IMR-90 (cell line): ENCODE results near the gene C10orf90. TPM values are rescaled to one million over a fixed set of nuclear protein-coding genes. Genes with fewer than 3 reads are reported as not detected.

ENCODE experiments used
- ATAC-seq: fragments of 200-7000 bp; cut with Tn5 transposase; 2 replicates; pipeline ENCODE4 v1.9.1; 2020; ENCODE audit warnings: low read depth, mild to moderate bottlenecking, moderate library complexity
- BruUV-seq: library from RNA; stranded (reverse); fragments of 400-500 nt; replicated peaks from 2 replicates; lab custom pipeline; 2021; lab: Mats Ljungman, UMichigan
- CTCF ChIA-PET: fragments of 300-600 bp; formaldehyde crosslinking; extraction: SDS; loops from one replicate; lab custom pipeline; 2021; ENCODE audit warnings: antibody characterized with exemption; lab: Yijun Ruan, JAX
- POLR2A ChIA-PET: fragments of 300-600 bp; sonication (Branson Sonifier 250); formaldehyde crosslinking; loops from one replicate; lab custom pipeline; 2022; ENCODE audit warnings: antibody characterized with exemption; ENCODE audit not compliant: unreplicated experiment; lab: Charles Lee
- DNase-seq: peaks from one replicate; pipeline ENCODE4 v3.0.0; 2013
- H2AFZ ChIP-seq: replicated peaks from 2 replicates; pipeline ENCODE3; 2013; ENCODE audit warnings: low read length, mild to moderate bottlenecking; ENCODE audit not compliant: poor library complexity
- H2AK5ac ChIP-seq: 2 replicates; pipeline ENCODE4 v1.6.1; 2013; ENCODE audit warnings: low read depth, low read length, inconsistent platforms
- H2AK9ac ChIP-seq: replicated peaks from 2 replicates; pipeline ENCODE3; 2013; ENCODE audit warnings: mild to moderate bottlenecking, low read depth, low read length, moderate library complexity; ENCODE audit not compliant: poor library complexity
- H2BK120ac ChIP-seq: 2 replicates; pipeline ENCODE4 v1.6.1; 2013; ENCODE audit warnings: low read depth, low read length, inconsistent platforms
- H2BK15ac ChIP-seq: 3 replicates; pipeline ENCODE4 v1.6.1; 2013; ENCODE audit warnings: low read depth, low read length, inconsistent platforms
- H2BK20ac ChIP-seq: 2 replicates; pipeline ENCODE4 v1.6.1; 2013; ENCODE audit warnings: low read depth, mild to moderate bottlenecking, inconsistent platforms, low read length, moderate library complexity
- H2BK5ac ChIP-seq: 2 replicates; pipeline ENCODE4 v1.6.1; 2013; ENCODE audit warnings: mild to moderate bottlenecking, low read depth, low read length, inconsistent platforms; ENCODE audit not compliant: poor library complexity, severe bottlenecking
- H3K14ac ChIP-seq: replicated peaks from 2 replicates; pipeline ENCODE4 v1.6.1; 2013; ENCODE audit warnings: low read depth, low read length, inconsistent platforms
- H3K18ac ChIP-seq: 2 replicates; pipeline ENCODE4 v1.6.1; 2013; ENCODE audit warnings: low read depth, low read length, control low read depth
- H3K23ac ChIP-seq: 2 replicates; pipeline ENCODE4 v1.6.1; 2013; ENCODE audit warnings: low read depth, low read length, inconsistent platforms
- H3K27ac ChIP-seq: 2 replicates; pipeline ENCODE4 v1.5.1; 2013; ENCODE audit warnings: mild to moderate bottlenecking, control low read depth, low read length; ENCODE audit not compliant: insufficient read depth
- H3K27me3 ChIP-seq: 2 replicates; pipeline ENCODE4 v1.6.1; 2013; ENCODE audit warnings: low read length; ENCODE audit not compliant: control insufficient read depth, insufficient read depth
- H3K36me3 ChIP-seq: 2 replicates; pipeline ENCODE4 v1.6.1; 2013; ENCODE audit warnings: low read length, mixed read lengths; ENCODE audit not compliant: control insufficient read depth, insufficient read depth
- H3K4ac ChIP-seq: 2 replicates; pipeline ENCODE4 v1.6.1; 2013; ENCODE audit warnings: low read depth, low read length, inconsistent platforms
- H3K4me1 ChIP-seq: 2 replicates; pipeline ENCODE4 v1.6.1; 2013; ENCODE audit warnings: low read length, mixed read lengths; ENCODE audit not compliant: control insufficient read depth, insufficient read depth
- H3K4me2 ChIP-seq: 2 replicates; pipeline ENCODE4 v1.6.1; 2013; ENCODE audit warnings: low read depth, mild to moderate bottlenecking, control low read depth, low read length, moderate library complexity
- H3K4me3 ChIP-seq: 2 replicates; pipeline ENCODE4 v1.5.1; 2013; ENCODE audit warnings: low read depth, mild to moderate bottlenecking, control low read depth, low read length, moderate library complexity; ENCODE audit not compliant: insufficient read depth
- H3K56ac ChIP-seq: 2 replicates; pipeline ENCODE4 v1.6.1; 2013; ENCODE audit warnings: low read length, inconsistent platforms; ENCODE audit not compliant: insufficient read depth; ENCODE audit errors: extremely low read depth
- H3K79me1 ChIP-seq, 2 experiments: 2 replicates each; pipeline ENCODE4 v1.6.1; 2013; ENCODE audit warnings: low read length in 2 of 2, inconsistent platforms in 1 of 2, low read depth in 1 of 2
- H3K9ac ChIP-seq: 2 replicates; pipeline ENCODE4 v1.6.1; 2013; ENCODE audit warnings: low read depth, low read length, control low read depth
- H3K9me1 ChIP-seq: 2 replicates; pipeline ENCODE4 v1.6.1; 2013; ENCODE audit warnings: low read length, inconsistent platforms; ENCODE audit not compliant: insufficient read depth
- H3K9me3 ChIP-seq: 2 replicates; pipeline ENCODE4 v1.6.1; 2013; ENCODE audit warnings: low read length; ENCODE audit not compliant: control insufficient read depth, insufficient read depth
- H4K20me1 ChIP-seq: 2 replicates; pipeline ENCODE4 v1.6.1; 2013; ENCODE audit warnings: low read length, inconsistent platforms; ENCODE audit not compliant: insufficient read depth
- H4K5ac ChIP-seq: 2 replicates; pipeline ENCODE4 v1.6.1; 2013; ENCODE audit warnings: mild to moderate bottlenecking, low read depth, low read length, control low read depth
- H4K8ac ChIP-seq, 2 experiments: 2 replicates each; pipeline ENCODE4 v1.6.1; 2013; ENCODE audit warnings: low read depth in 2 of 2, low read length in 2 of 2, control low read depth in 1 of 2, inconsistent platforms in 1 of 2
- H4K91ac ChIP-seq: 2 replicates; pipeline ENCODE4 v1.6.1; 2013; ENCODE audit warnings: low read depth, low read length, inconsistent platforms; ENCODE audit not compliant: insufficient read depth
- BHLHE40 ChIP-seq: fragments of 150-350 bp; IDR thresholded peaks from 2 replicates; pipeline ENCODE4 v1.6.1; 2016; ENCODE audit warnings: mild to moderate bottlenecking, low read depth, low read length
- CEBPB ChIP-seq: IDR thresholded peaks from 2 replicates; pipeline ENCODE4 v1.6.1; 2012; ENCODE audit warnings: low read depth, low read length, improper control_type of control experiment
- CHD1 ChIP-seq: IDR thresholded peaks from 2 replicates; pipeline ENCODE4 v1.6.1; 2012; ENCODE audit warnings: low read depth, low read length, improper control_type of control experiment
- FOS ChIP-seq: fragments of 150-350 bp; IDR thresholded peaks from 2 replicates; pipeline ENCODE4 v1.6.1; 2016; ENCODE audit warnings: low read depth, low read length
- MAFK ChIP-seq: IDR thresholded peaks from 2 replicates; pipeline ENCODE4 v1.6.1; 2012; ENCODE audit warnings: low read depth, low read length, improper control_type of control experiment
- MAZ ChIP-seq: IDR thresholded peaks from 2 replicates; pipeline ENCODE4 v1.6.1; 2012; ENCODE audit warnings: low read depth, mild to moderate bottlenecking, low read length, improper control_type of control experiment, moderate library complexity, borderline replicate concordance
- MXI1 ChIP-seq: IDR thresholded peaks from 2 replicates; pipeline ENCODE4 v1.6.1; 2012; ENCODE audit warnings: low read depth, mild to moderate bottlenecking, low read length, moderate library complexity, borderline replicate concordance
- NFE2L2 ChIP-seq: fragments of 150-350 bp; IDR thresholded peaks from 2 replicates; pipeline ENCODE4 v1.6.1; 2016; ENCODE audit warnings: low read depth, mild to moderate bottlenecking, low read length
- POLR2A ChIP-seq: IDR thresholded peaks from 2 replicates; pipeline ENCODE4 v1.6.1; 2012; ENCODE audit warnings: mild to moderate bottlenecking, low read depth, low read length
- RAD21 ChIP-seq: IDR thresholded peaks from 2 replicates; pipeline ENCODE4 v1.6.1; 2012; ENCODE audit warnings: low read length, improper control_type of control experiment
- RCOR1 ChIP-seq: IDR thresholded peaks from 2 replicates; pipeline ENCODE4 v1.6.1; 2012; ENCODE audit warnings: mild to moderate bottlenecking, low read length, improper control_type of control experiment; ENCODE audit not compliant: insufficient replicate concordance
- RFX5 ChIP-seq: IDR thresholded peaks from 2 replicates; pipeline ENCODE4 v1.8.0; 2012; ENCODE audit warnings: low read depth, mild to moderate bottlenecking, low read length, moderate library complexity
- SMC3 ChIP-seq: fragments of 150-350 bp; IDR thresholded peaks from 2 replicates; pipeline ENCODE4 v1.6.1; 2016; ENCODE audit warnings: low read depth, mild to moderate bottlenecking, antibody characterized with exemption, low read length, moderate library complexity
- WGBS, 2 experiments: methylation state at CpG; one replicate each; pipeline versions ENCODE4 v1.1.5 to v1.1.7; 2013; ENCODE audit warnings: missing lambda C conversion rate in 2 of 2; ENCODE audit not compliant: insufficient read length in 1 of 2; ENCODE audit errors: extremely low coverage in 2 of 2; 5-methylcytosine and 5-hydroxymethylcytosine counted together
- dilution Hi-C: fragments of 300-500 bp; cut with HindIII; formaldehyde crosslinking; loops from one replicate; pipeline ENCODE4 v1.14.3; 2018; ENCODE audit warnings: low sequenced_read_pairs; ENCODE audit not compliant: unreplicated experiment
- in situ Hi-C: fragments of 300-500 bp; cut with MboI; formaldehyde crosslinking; loops from 3 replicates; pipeline ENCODE4 v1.14.3; 2019; ENCODE audit warnings: low sequenced_read_pairs, inconsistent platforms, mixed read lengths
- intact Hi-C: fragments of 100-400 bp; cut with micrococcal nuclease; formaldehyde crosslinking; loops from 2 replicates; pipeline ENCODE4 v1.10.0; 2022
- polyA plus RNA-seq, 3 experiments: library from polyadenylated mRNA; depleted of rRNA; stranded (reverse); fragments of >200 nt; gene quantifications; 2 replicates each; pipeline ENCODE4 v1.2.3, GENCODE V29; 2012; ENCODE audit warnings: low replicate concordance in 1 of 3
- total RNA-seq: library from RNA; depleted of rRNA; stranded (reverse); fragments of >200 nt; gene quantifications from 2 replicates; pipeline ENCODE4 v1.2.3, GENCODE V29; 2012
- TF ChIP-seq, protein P1 (sequence below): fragments of 150-350 bp; IDR thresholded peaks from 2 replicates; pipeline ENCODE4 v1.6.1; 2016; ENCODE audit warnings: low read depth, mild to moderate bottlenecking, low read length, moderate library complexity, borderline replicate concordance
- TF ChIP-seq, protein P2 (sequence below): fragments of 150-350 bp; IDR thresholded peaks from 2 replicates; pipeline ENCODE4 v1.6.1; 2017; ENCODE audit warnings: mild to moderate bottlenecking, antibody characterized with exemption, low read length, low read depth
- TF ChIP-seq, protein P3 (sequence below): conservative IDR thresholded peaks from 2 replicates; pipeline ENCODE4 v1.5.1; 2012; ENCODE audit warnings: mild to moderate bottlenecking, low read depth, low read length, improper control_type of control experiment

The C10orf90 gene
- total and polyA plus RNA-seq, 2 of the 4 experiments (the other 2 are of a cell fraction) = 0.05 to 0.18 TPM

DNA sequence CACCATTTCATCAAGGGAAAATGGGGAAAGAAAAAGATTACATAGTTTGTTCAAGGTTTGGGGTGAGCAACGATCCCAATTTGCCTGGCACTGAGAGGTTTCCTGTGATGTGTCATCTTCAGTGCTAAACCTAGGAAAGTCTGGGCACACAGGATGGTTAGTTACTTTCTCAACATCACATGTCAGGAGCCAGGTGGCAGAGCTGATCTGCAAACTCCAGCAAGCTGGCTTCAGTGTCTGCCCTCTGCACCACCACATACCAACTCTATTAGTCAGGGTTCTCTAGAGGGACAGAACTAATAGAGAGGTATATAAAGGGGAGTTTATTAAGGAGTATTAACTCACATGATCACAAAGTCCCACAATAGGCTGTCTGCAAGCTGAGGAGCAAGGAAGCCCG lies 293.5 kb downstream of the C10orf90 start:
- POLR2A ChIA-PET = no interaction called here
- no TSS peak for BruUV-seq

More for the DNA sequence above, 293.5 kb downstream of the C10orf90 start:
- no peak overlapping the region for H3K9ac ChIP-seq
- WGBS, 2 experiments = 80% methylated on average over 1 of the region's 2 CpGs; no CpG with 5 or more reads in 1 of the 2 experiments
- intact Hi-C loops = no loop called here
- H2BK5ac ChIP-seq = no peak overlapping the region
- H3K56ac ChIP-seq = no peak overlapping the region
- peak overlapping the region; percentile 45; the same call in 1 of the 2 replicates for H3K14ac ChIP-seq
- H2AK5ac ChIP-seq = no peak overlapping the region
- no peak overlapping the region for H2AFZ ChIP-seq
- no peaks in the 10 kb centered on the region; the same call in 1 of the 2 replicates for H3K36me3 ChIP-seq
- no peak overlapping the region for H3K4me2 ChIP-seq
- no peak overlapping the region for H4K91ac ChIP-seq
- H4K5ac ChIP-seq = no peak overlapping the region
- H3K79me1 ChIP-seq = no peaks in the 10 kb centered on the region
- TF ChIP-seq CEBPB (no peak), FOS (no peak), POLR2A (no peak), BHLHE40 (no peak), RAD21 (no peak), MXI1 (no peak), MAZ (no peak), NFE2L2 (no peak), MAFK (no peak), SMC3 (no peak), CHD1 (no peak), RFX5 (no peak), RCOR1 (no peak)
- TF ChIP-seq, protein P1, sequence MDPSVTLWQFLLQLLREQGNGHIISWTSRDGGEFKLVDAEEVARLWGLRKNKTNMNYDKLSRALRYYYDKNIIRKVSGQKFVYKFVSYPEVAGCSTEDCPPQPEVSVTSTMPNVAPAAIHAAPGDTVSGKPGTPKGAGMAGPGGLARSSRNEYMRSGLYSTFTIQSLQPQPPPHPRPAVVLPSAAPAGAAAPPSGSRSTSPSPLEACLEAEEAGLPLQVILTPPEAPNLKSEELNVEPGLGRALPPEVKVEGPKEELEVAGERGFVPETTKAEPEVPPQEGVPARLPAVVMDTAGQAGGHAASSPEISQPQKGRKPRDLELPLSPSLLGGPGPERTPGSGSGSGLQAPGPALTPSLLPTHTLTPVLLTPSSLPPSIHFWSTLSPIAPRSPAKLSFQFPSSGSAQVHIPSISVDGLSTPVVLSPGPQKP = no peak
- TF ChIP-seq, protein P2, sequence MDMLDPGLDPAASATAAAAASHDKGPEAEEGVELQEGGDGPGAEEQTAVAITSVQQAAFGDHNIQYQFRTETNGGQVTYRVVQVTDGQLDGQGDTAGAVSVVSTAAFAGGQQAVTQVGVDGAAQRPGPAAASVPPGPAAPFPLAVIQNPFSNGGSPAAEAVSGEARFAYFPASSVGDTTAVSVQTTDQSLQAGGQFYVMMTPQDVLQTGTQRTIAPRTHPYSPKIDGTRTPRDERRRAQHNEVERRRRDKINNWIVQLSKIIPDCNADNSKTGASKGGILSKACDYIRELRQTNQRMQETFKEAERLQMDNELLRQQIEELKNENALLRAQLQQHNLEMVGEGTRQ = no peak
- TF ChIP-seq, protein P3, sequence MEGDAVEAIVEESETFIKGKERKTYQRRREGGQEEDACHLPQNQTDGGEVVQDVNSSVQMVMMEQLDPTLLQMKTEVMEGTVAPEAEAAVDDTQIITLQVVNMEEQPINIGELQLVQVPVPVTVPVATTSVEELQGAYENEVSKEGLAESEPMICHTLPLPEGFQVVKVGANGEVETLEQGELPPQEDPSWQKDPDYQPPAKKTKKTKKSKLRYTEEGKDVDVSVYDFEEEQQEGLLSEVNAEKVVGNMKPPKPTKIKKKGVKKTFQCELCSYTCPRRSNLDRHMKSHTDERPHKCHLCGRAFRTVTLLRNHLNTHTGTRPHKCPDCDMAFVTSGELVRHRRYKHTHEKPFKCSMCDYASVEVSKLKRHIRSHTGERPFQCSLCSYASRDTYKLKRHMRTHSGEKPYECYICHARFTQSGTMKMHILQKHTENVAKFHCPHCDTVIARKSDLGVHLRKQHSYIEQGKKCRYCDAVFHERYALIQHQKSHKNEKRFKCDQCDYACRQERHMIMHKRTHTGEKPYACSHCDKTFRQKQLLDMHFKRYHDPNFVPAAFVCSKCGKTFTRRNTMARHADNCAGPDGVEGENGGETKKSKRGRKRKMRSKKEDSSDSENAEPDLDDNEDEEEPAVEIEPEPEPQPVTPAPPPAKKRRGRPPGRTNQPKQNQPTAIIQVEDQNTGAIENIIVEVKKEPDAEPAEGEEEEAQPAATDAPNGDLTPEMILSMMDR = no peak
- dilution Hi-C loops = no loop called here
- no peaks in the 10 kb centered on the region for H3K9me1 ChIP-seq
- CTCF ChIA-PET = no interaction called here
- in situ Hi-C loops = no loop called here
- no peak overlapping the region for H3K18ac ChIP-seq
- peak; percentile 53 for DNase-seq
- no peaks in the 10 kb centered on the region for H4K20me1 ChIP-seq
- no peak overlapping the region; the same call in 1 of the 2 replicates for H3K4ac ChIP-seq
- H3K4me1 ChIP-seq = peaks cover 8% of the 10 kb centered on the region
- no peak for ATAC-seq
- no peaks in the 10 kb centered on the region for H3K27me3 ChIP-seq
- H2BK120ac ChIP-seq = no peak overlapping the region
- H3K4me3 ChIP-seq = no peak overlapping the region
- H4K8ac ChIP-seq = no peak overlapping the region
- no peak overlapping the region for H3K27ac ChIP-seq
- H2AK9ac ChIP-seq = no peak overlapping the region
- no peaks in the 10 kb centered on the region; the same call in none of the 2 replicates for H3K9me3 ChIP-seq
- 0 out of 3 replicates have a peak overlapping the region, but pooled peaks have one; percentile 6 for H2BK15ac ChIP-seq
- H2BK20ac ChIP-seq = no peak overlapping the region
- no peak overlapping the region for H3K23ac ChIP-seq
